HepG2 (cell line): Measurements from ENCODE around the gene PXMP4. TPM values are rescaled to one million over a fixed set of nuclear protein-coding genes. Genes with fewer than 3 reads are reported as not detected.
A peak's percentile ranks its signal among the peaks of the same experiment; 100 is the strongest.

ENCODE experiments used
- CHD2 ChIP-seq: IDR thresholded peaks from 2 replicates; pipeline ENCODE4 v1.6.1; 2011; ENCODE audit warnings: low read depth, low read length, improper control_type of control experiment
- GATAD1 ChIP-seq: IDR thresholded peaks from 2 replicates; pipeline ENCODE4 v1.6.1; 2016; ENCODE audit warnings: missing genetic modification reagents, missing compliant biosample characterization
- GATAD2A ChIP-seq: IDR thresholded peaks from 2 replicates; pipeline ENCODE4 v1.6.1; 2016
- HDAC1 ChIP-seq: sonication (generic); formaldehyde crosslinking; IDR thresholded peaks from 2 replicates; pipeline ENCODE4 v1.5.1; 2020; ENCODE audit warnings: mild to moderate bottlenecking, missing genetic modification reagents
- HOXA5 ChIP-seq: sonication (generic); formaldehyde crosslinking; IDR thresholded peaks from 2 replicates; pipeline ENCODE4 v1.4.0; 2020; ENCODE audit warnings: missing genetic modification reagents
- JUN ChIP-seq: sonication (generic); formaldehyde crosslinking; IDR thresholded peaks from 2 replicates; pipeline ENCODE4 v1.4.0; 2020; ENCODE audit warnings: mild to moderate bottlenecking, missing genetic modification reagents
- KDM1A ChIP-seq: IDR thresholded peaks from 2 replicates; pipeline ENCODE4 v1.6.1; 2016; ENCODE audit warnings: missing compliant biosample characterization
- KDM6A ChIP-seq: IDR thresholded peaks from 2 replicates; pipeline ENCODE4 v1.6.1; 2016; ENCODE audit warnings: low read depth
- KLF13 ChIP-seq: sonication (generic); formaldehyde crosslinking; IDR thresholded peaks from 2 replicates; pipeline ENCODE4 v1.4.0; 2020; ENCODE audit warnings: mild to moderate bottlenecking, missing genetic modification reagents
- MAFF ChIP-seq: IDR thresholded peaks from 2 replicates; pipeline ENCODE4 v1.6.1; 2011; ENCODE audit warnings: low read depth, low read length, improper control_type of control experiment
- NFKB2 ChIP-seq: sonication (generic); formaldehyde crosslinking; IDR thresholded peaks from 2 replicates; pipeline ENCODE4 v1.4.0; 2020; ENCODE audit warnings: missing genetic modification reagents, borderline replicate concordance
- NFRKB ChIP-seq: fragments of 450-650 bp; IDR thresholded peaks from 2 replicates; pipeline ENCODE4 v1.6.1; 2017
- NR2C2 ChIP-seq: sonication (generic); formaldehyde crosslinking; IDR thresholded peaks from 2 replicates; pipeline ENCODE4 v1.4.0; 2020; ENCODE audit warnings: missing genetic modification reagents, mild to moderate bottlenecking, moderate library complexity, borderline replicate concordance
- NR3C1 ChIP-seq: sonication (generic); formaldehyde crosslinking; IDR thresholded peaks from 2 replicates; pipeline ENCODE4 v1.4.0; 2020; ENCODE audit warnings: missing genetic modification reagents
- ONECUT2 ChIP-seq: sonication (generic); formaldehyde crosslinking; IDR thresholded peaks from 2 replicates; pipeline ENCODE4 v1.4.0; 2020; ENCODE audit warnings: missing genetic modification reagents
- RARA ChIP-seq: IDR thresholded peaks from 2 replicates; pipeline ENCODE4 v1.6.1; 2016; ENCODE audit warnings: missing genetic modification reagents, missing compliant biosample characterization
- RBAK ChIP-seq: sonication (generic); formaldehyde crosslinking; IDR thresholded peaks from 2 replicates; pipeline ENCODE4 v1.5.1; 2020; ENCODE audit warnings: mild to moderate bottlenecking, missing genetic modification reagents
- RFX1 ChIP-seq: fragments of 450-650 bp; IDR thresholded peaks from 2 replicates; pipeline ENCODE4 v1.6.1; 2017
- SP5 ChIP-seq: IDR thresholded peaks from 2 replicates; pipeline ENCODE4 v1.6.1; 2016; ENCODE audit warnings: low read depth, borderline replicate concordance
- SPEN ChIP-seq: sonication (generic); formaldehyde crosslinking; IDR thresholded peaks from 2 replicates; pipeline ENCODE4 v1.5.1; 2020; ENCODE audit warnings: low read depth, mild to moderate bottlenecking, missing genetic modification reagents
- STAT5B ChIP-seq: sonication (generic); formaldehyde crosslinking; IDR thresholded peaks from 2 replicates; pipeline ENCODE4 v1.4.0; 2020; ENCODE audit warnings: missing genetic modification reagents
- WIZ ChIP-seq: sonication (generic); formaldehyde crosslinking; IDR thresholded peaks from 2 replicates; pipeline ENCODE4 v1.5.1; 2020; ENCODE audit warnings: mild to moderate bottlenecking, missing genetic modification reagents
- ZFP37 ChIP-seq: sonication (generic); formaldehyde crosslinking; IDR thresholded peaks from 2 replicates; pipeline ENCODE4 v1.4.0; 2020; ENCODE audit warnings: missing genetic modification reagents, borderline replicate concordance
- ZFX ChIP-seq: sonication (generic); formaldehyde crosslinking; IDR thresholded peaks from 2 replicates; pipeline ENCODE4 v1.4.0; 2020; ENCODE audit warnings: mild to moderate bottlenecking, low read depth, missing genetic modification reagents, moderate library complexity
- ZFYVE20 ChIP-seq: sonication (generic); formaldehyde crosslinking; IDR thresholded peaks from 2 replicates; pipeline ENCODE4 v1.8.0; 2023; ENCODE audit warnings: low read depth, mild to moderate bottlenecking, moderate library complexity, missing genetic modification reagents, borderline replicate concordance
- ZNF3 ChIP-seq: IDR thresholded peaks from 2 replicates; pipeline ENCODE4 v1.7.0; 2017; ENCODE audit warnings: inconsistent platforms
- ZSCAN30 ChIP-seq: sonication (generic); formaldehyde crosslinking; IDR thresholded peaks from 2 replicates; pipeline ENCODE4 v1.5.0; 2020; ENCODE audit warnings: mild to moderate bottlenecking, missing genetic modification reagents
- polyA plus RNA-seq, 8 experiments: library from polyadenylated mRNA; depleted of rRNA in 3 of 8; stranded (reverse) in 7 of 8; unstranded in 1 of 8; fragments of >200 nt; fragmentation: Illumina TruSeq in 4 of 8; extraction: Trizol in 4 of 8; gene quantifications; 2 replicates each; pipeline versions ENCODE4 v1.2.1 to v1.2.3, GENCODE V29; 2011 to 2016; ENCODE audit warnings: low read depth in 4 of 8, missing spikeins in 1 of 8, mixed read lengths in 1 of 8; ENCODE audit not compliant: insufficient read depth in 1 of 8
- total RNA-seq, 5 experiments: library from RNA; depleted of rRNA; stranded (reverse); fragments of >200 nt; fragmentation: Illumina TruSeq; extraction: Trizol; gene quantifications; 2 replicates each; pipeline ENCODE4 v1.2.3, GENCODE V29; 2016; ENCODE audit warnings: low read depth in 1 of 5
- TF ChIP-seq, protein P1 (sequence below): sonication (generic); formaldehyde crosslinking; IDR thresholded peaks from 2 replicates; pipeline ENCODE4 v1.5.0; 2020; ENCODE audit warnings: missing genetic modification reagents
- TF ChIP-seq, protein P2 (sequence below): sonication (generic); formaldehyde crosslinking; IDR thresholded peaks from 2 replicates; pipeline ENCODE4 v1.4.0; 2020; ENCODE audit warnings: missing genetic modification reagents
- TF ChIP-seq, protein P3 (sequence below): sonication (generic); formaldehyde crosslinking; IDR thresholded peaks from 2 replicates; pipeline ENCODE4 v1.8.0; 2023; ENCODE audit warnings: mild to moderate bottlenecking, missing genetic modification reagents

PXMP4 gene
- total and polyA plus RNA-seq, 2 of the 13 experiments (the other 11 are each of a cell fraction or from before 2014, with no cell fraction given) = not detected

DNA sequence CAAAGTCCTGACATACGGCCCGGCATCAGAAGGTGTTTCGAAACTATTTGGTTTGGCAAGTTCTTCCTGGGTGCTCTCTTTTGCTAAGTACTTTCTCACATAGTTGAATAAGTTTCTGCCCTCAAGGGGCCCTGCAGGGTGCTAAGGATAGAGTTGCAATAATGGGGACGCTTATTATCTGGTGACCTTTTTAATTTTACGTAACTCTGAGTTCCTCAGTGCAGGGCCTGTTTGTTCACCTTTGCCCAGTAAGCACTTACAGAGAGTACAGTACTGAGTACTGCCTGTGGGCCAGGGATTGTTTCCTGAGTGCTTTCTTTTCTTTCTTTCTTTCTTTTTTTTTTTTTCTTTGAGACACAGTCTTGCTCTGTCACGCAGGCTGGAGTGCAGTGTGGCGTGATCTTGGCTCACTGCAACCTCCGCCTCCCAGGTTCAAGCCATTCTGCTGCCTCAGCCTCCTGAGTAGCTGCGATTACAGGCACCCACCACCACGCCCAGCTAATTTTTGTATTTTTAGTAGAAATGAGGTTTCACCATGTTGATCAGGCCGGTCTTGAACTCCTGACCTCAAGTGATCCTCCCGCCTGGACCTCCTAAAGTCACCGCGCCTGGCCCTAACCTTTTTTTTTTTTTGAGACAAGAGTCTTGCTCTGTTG lies 4.5 kb upstream of the PXMP4 start (continued):
- peak; percentile 17; the same call in 1 of the 2 replicates for TF ChIP-seq KDM1A
- TF ChIP-seq, protein P1, sequence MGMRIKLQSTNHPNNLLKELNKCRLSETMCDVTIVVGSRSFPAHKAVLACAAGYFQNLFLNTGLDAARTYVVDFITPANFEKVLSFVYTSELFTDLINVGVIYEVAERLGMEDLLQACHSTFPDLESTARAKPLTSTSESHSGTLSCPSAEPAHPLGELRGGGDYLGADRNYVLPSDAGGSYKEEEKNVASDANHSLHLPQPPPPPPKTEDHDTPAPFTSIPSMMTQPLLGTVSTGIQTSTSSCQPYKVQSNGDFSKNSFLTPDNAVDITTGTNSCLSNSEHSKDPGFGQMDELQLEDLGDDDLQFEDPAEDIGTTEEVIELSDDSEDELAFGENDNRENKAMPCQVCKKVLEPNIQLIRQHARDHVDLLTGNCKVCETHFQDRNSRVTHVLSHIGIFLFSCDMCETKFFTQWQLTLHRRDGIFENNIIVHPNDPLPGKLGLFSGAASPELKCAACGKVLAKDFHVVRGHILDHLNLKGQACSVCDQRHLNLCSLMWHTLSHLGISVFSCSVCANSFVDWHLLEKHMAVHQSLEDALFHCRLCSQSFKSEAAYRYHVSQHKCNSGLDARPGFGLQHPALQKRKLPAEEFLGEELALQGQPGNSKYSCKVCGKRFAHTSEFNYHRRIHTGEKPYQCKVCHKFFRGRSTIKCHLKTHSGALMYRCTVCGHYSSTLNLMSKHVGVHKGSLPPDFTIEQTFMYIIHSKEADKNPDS (CRISPR knock-in tag) = peak; percentile 96
- peak; percentile 96 for TF ChIP-seq GATAD2A
- peak; percentile 20; the same call in 1 of the 2 replicates for TF ChIP-seq ONECUT2 (CRISPR knock-in tag)
- TF ChIP-seq NR2C2 = peak; percentile 78
- TF ChIP-seq, protein P2, sequence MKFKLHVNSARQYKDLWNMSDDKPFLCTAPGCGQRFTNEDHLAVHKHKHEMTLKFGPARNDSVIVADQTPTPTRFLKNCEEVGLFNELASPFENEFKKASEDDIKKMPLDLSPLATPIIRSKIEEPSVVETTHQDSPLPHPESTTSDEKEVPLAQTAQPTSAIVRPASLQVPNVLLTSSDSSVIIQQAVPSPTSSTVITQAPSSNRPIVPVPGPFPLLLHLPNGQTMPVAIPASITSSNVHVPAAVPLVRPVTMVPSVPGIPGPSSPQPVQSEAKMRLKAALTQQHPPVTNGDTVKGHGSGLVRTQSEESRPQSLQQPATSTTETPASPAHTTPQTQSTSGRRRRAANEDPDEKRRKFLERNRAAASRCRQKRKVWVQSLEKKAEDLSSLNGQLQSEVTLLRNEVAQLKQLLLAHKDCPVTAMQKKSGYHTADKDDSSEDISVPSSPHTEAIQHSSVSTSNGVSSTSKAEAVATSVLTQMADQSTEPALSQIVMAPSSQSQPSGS = 0 out of 2 replicates have a peak, but pooled peaks have one; percentile 57
- TF ChIP-seq NR3C1 (CRISPR knock-in tag) = no peak
- TF ChIP-seq HOXA5 (CRISPR knock-in tag) = peak; percentile 49; the same call in 1 of the 2 replicates
- TF ChIP-seq HDAC1 (CRISPR knock-in tag) = peak; percentile 77
- TF ChIP-seq, protein P3, sequence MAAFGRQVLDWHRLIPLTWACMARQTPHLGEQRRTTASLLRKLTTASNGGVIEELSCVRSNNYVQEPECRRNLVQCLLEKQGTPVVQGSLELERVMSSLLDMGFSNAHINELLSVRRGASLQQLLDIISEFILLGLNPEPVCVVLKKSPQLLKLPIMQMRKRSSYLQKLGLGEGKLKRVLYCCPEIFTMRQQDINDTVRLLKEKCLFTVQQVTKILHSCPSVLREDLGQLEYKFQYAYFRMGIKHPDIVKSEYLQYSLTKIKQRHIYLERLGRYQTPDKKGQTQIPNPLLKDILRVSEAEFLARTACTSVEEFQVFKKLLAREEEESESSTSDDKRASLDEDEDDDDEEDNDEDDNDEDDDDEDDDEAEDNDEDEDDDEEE (CRISPR knock-in tag) = no peak
- no peak for TF ChIP-seq ZFYVE20 (CRISPR knock-in tag)
- TF ChIP-seq SP5 (CRISPR knock-in tag) = peak; percentile 47; the same call in 1 of the 2 replicates
- no peak for TF ChIP-seq ZFP37 (CRISPR knock-in tag)
- no peak for TF ChIP-seq RFX1
- peak; percentile 46; the same call in 1 of the 2 replicates for TF ChIP-seq GATAD1 (CRISPR knock-in tag)
- 0 out of 2 replicates have a peak, but pooled peaks have one; percentile 81 for TF ChIP-seq ZNF3 (CRISPR knock-in tag)
- peak; percentile 94; the same call in 1 of the 2 replicates for TF ChIP-seq ZSCAN30
- TF ChIP-seq RBAK = peak; percentile 79; the same call in 1 of the 2 replicates
- no peak for TF ChIP-seq KLF13 (CRISPR knock-in tag)
- peak; percentile 41; the same call in 1 of the 2 replicates for TF ChIP-seq MAFF
- TF ChIP-seq CHD2 = no peak
- TF ChIP-seq SPEN (CRISPR knock-in tag) = 0 out of 2 replicates have a peak, but pooled peaks have one; percentile 18
- TF ChIP-seq JUN (CRISPR knock-in tag) = no peak
- TF ChIP-seq NFKB2 = no peak
- no peak for TF ChIP-seq NFRKB
- TF ChIP-seq KDM6A (CRISPR knock-in tag) = peak; percentile 79
- TF ChIP-seq RARA (CRISPR knock-in tag) = peak; percentile 75
- TF ChIP-seq ZFX = peak; percentile 55; the same call in 1 of the 2 replicates
- TF ChIP-seq STAT5B (CRISPR knock-in tag) = no peak
- TF ChIP-seq WIZ (CRISPR knock-in tag) = peak; percentile 70; the same call in 1 of the 2 replicates
